ENCODE measurements around the gene SLC6A16. TPM values are rescaled to one million over a fixed set of nuclear protein-coding genes. Genes with fewer than 3 reads are reported as not detected.

Gene SLC6A16
- total and polyA plus RNA-seq, 2 of the 8 experiments (the other 6 are each of a cell fraction or from before 2014, with no cell fraction given): 1.1 to 1.5 TPM

GRCh38 chr19:49294401-49294800, 30.6 kb downstream of the SLC6A16 start:
- no peaks in the 10 kb centered on the region for H3K23me2 ChIP-seq (ENCODE audit: low read depth, low read length)
- no peak for TF ChIP-seq CHD2 (IDR thresholded peaks at IDR 0.05; ENCODE audit: low read length)
- no peak for TF ChIP-seq BCL11A (IDR thresholded peaks at IDR 0.05; ENCODE audit: low read depth in 2 of 2, low read length in 2 of 2)
- POLR2A ChIA-PET (ENCODE audit: partially characterized antibody): no interaction called here

More at GRCh38 chr19:49294401-49294800, 30.6 kb downstream of the SLC6A16 start:
- H3K9me3 ChIP-seq (ENCODE audit: insufficient read depth in 2 of 2, low read depth in 1 of 2, low read length in 1 of 2): peaks cover 0 to 3% of the 10 kb centered on the region in 2 experiments; a peak in 1 of 4 replicates
- H3K23ac ChIP-seq (ENCODE audit: insufficient read length): no peak overlapping the region
- H3K27ac ChIP-seq (ENCODE audit: low read depth, low read length): no peak overlapping the region
- H3K36me3 ChIP-seq (ENCODE audit: control insufficient read depth in 2 of 4, insufficient read depth in 4 of 4, low read length in 3 of 4): no peaks in the 10 kb centered on the region
- no peaks in the 10 kb centered on the region for H4K20me1 ChIP-seq (replicated peaks in 1 of 2; ENCODE audit: control insufficient read depth in 1 of 2, insufficient read depth in 2 of 2, low read length in 2 of 2)
- H3K79me2 ChIP-seq (ENCODE audit: control insufficient read depth in 1 of 2, insufficient read depth in 2 of 2, low read length in 2 of 2): no peaks in the 10 kb centered on the region
- no peak overlapping the region for H3K56ac ChIP-seq (replicated peaks; ENCODE audit: insufficient read length, low read depth, low read length)
- FAIRE-seq (no peak), DNase-seq (ENCODE audit: low read depth in 1 of 2, low spot score in 2 of 2) (no peak)
- no peaks in the 10 kb centered on the region for H3K27me3 ChIP-seq (replicated peaks in 1 of 4; ENCODE audit: control insufficient read depth in 3 of 4, extremely low read depth in 1 of 4, insufficient read depth in 3 of 4, low read length in 3 of 4)
- no peak overlapping the region for H2AFZ ChIP-seq (ENCODE audit: low read length)
- no peak overlapping the region for H2BK5ac ChIP-seq (ENCODE audit: low read depth, low read length)
- no peak overlapping the region for H2BK20ac ChIP-seq (ENCODE audit: low read length)
- H2BK15ac ChIP-seq (ENCODE audit: low read length): no peak overlapping the region
- H3K4me3 ChIP-seq (ENCODE audit: extremely low read depth in 1 of 4, insufficient read depth in 2 of 4, low read depth in 3 of 4, low read length in 4 of 4): no peak overlapping the region
- no peak overlapping the region for H3K14ac ChIP-seq (ENCODE audit: insufficient read length)
- no peak overlapping the region for H2AK5ac ChIP-seq (ENCODE audit: low read depth, low read length)
- WGBS, 2 experiments (ENCODE audit: extremely low coverage in 1 of 2, insufficient coverage in 1 of 2, insufficient read length in 1 of 2, insufficient replicate concordance in 2 of 2, low coverage in 1 of 2, low lambda C conversion rate in 2 of 2, missing lambda C conversion rate in 1 of 2): 89% methylated on average over 6 of the region's 6 CpGs; no CpG with 5 or more reads in 1 of the 2 experiments
- no peak overlapping the region for H3K4ac ChIP-seq (replicated peaks; ENCODE audit: insufficient read length, low read depth, low read length)
- no peak overlapping the region for H3K4me2 ChIP-seq (ENCODE audit: insufficient read depth in 1 of 2, low read depth in 2 of 2, low read length in 2 of 2)
- no peak overlapping the region for H2BK120ac ChIP-seq (replicated peaks; ENCODE audit: low read depth, low read length)
- H3K9ac ChIP-seq (replicated peaks in 1 of 4; ENCODE audit: extremely low read depth in 1 of 4, low read depth in 3 of 4, low read length in 3 of 4): no peak overlapping the region
- CTCF ChIA-PET (ENCODE audit: partially characterized antibody): interaction anchor here (1.0 to 3.5 kb wide), 4 partner anchors 8 to 69 kb away, joined by 3 to 29 read pairs (median 6); no protein-coding TSS in a partner anchor
- no peak overlapping the region for H3K18ac ChIP-seq (ENCODE audit: extremely low read depth, low read length)
- no peak overlapping the region for H2BK12ac ChIP-seq (ENCODE audit: low read depth, low read length)
- no peak overlapping the region for H4K5ac ChIP-seq (ENCODE audit: insufficient read length, low read depth, low read length)
- H3K4me1 ChIP-seq (replicated peaks in 1 of 4; ENCODE audit: control insufficient read depth in 3 of 4, insufficient read depth in 4 of 4, low read length in 3 of 4): no peaks in the 10 kb centered on the region
- no peak overlapping the region for H4K91ac ChIP-seq (replicated peaks; ENCODE audit: insufficient read length, low read length)
- no peak overlapping the region for H4K8ac ChIP-seq (ENCODE audit: extremely low read depth, insufficient read depth, low read length)
- H3K79me1 ChIP-seq (ENCODE audit: low read depth, low read length): no peaks in the 10 kb centered on the region

All from H1 (cell line).